Neural cell (in vitro differentiated cells): ENCODE measurements around the gene GPR63. TPM values are rescaled to one million over a fixed set of nuclear protein-coding genes. Genes with fewer than 3 reads are reported as not detected.

ENCODE experiments used
- H2AFZ ChIP-seq: fragments of 200-600, 300-800 bp; sonication (generic), shearing (Covaris generic); 2 replicates; pipeline ENCODE4 v1.6.0; 2014; ENCODE audit warnings: low read depth, mild to moderate bottlenecking, antibody characterized with exemption, low read length, moderate library complexity
- H3F3A ChIP-seq: fragments of 200-600 bp; shearing (Covaris generic); 2 replicates; pipeline ENCODE4 v1.6.1; 2016; ENCODE audit warnings: mild to moderate bottlenecking, moderate library complexity, mixed read lengths, antibody characterized with exemption, low read length; ENCODE audit not compliant: insufficient read depth, poor library complexity, severe bottlenecking
- H3K27ac ChIP-seq: fragments of 200-600, 300-800 bp; sonication (generic), shearing (Covaris generic); 2 replicates; pipeline ENCODE4 v1.5.1; 2014; ENCODE audit warnings: mild to moderate bottlenecking, low read length, moderate library complexity
- H3K27me3 ChIP-seq: fragments of 300-800, 200-600 bp; sonication (generic), shearing (Covaris generic); 2 replicates; pipeline ENCODE4 v1.6.0; 2014; ENCODE audit warnings: mild to moderate bottlenecking, low read depth, low read length, moderate library complexity; ENCODE audit not compliant: insufficient read depth
- H3K36me3 ChIP-seq: fragments of 300-800, 200-600 bp; sonication (generic), shearing (Covaris generic); 2 replicates; pipeline ENCODE4 v1.5.1; 2014; ENCODE audit warnings: mild to moderate bottlenecking, antibody characterized with exemption, low read length, moderate library complexity; ENCODE audit not compliant: insufficient read depth
- H3K4me2 ChIP-seq: fragments of 300-800, 200-600 bp; sonication (generic), shearing (Covaris generic); 2 replicates; pipeline ENCODE4 v1.6.0; 2014; ENCODE audit warnings: mild to moderate bottlenecking, low read length
- H3K4me3 ChIP-seq: fragments of 300-800, 200-600 bp; sonication (generic), shearing (Covaris generic); 2 replicates; pipeline ENCODE4 v1.5.1; 2014; ENCODE audit warnings: mild to moderate bottlenecking, low read length, moderate library complexity
- H3K79me2 ChIP-seq: fragments of 200-600 bp; shearing (Covaris generic); replicated peaks from 2 replicates; pipeline ENCODE4 v1.6.0; 2014; ENCODE audit warnings: mild to moderate bottlenecking, low read length, moderate library complexity; ENCODE audit not compliant: insufficient read depth
- H3K9ac ChIP-seq: fragments of 300-800, 200-600 bp; sonication (generic), shearing (Covaris generic); 2 replicates; pipeline ENCODE4 v1.6.1; 2016; ENCODE audit warnings: mild to moderate bottlenecking, low read length, mixed read lengths
- H3K9me2 ChIP-seq: fragments of 200-600 bp; shearing (Covaris generic); 2 replicates; pipeline ENCODE4 v1.6.1; 2016; ENCODE audit warnings: mild to moderate bottlenecking, low read length, mixed read lengths; ENCODE audit not compliant: insufficient read depth
- H3K9me3 ChIP-seq: fragments of 200-600, 300-800 bp; sonication (generic), shearing (Covaris generic); 2 replicates; pipeline ENCODE4 v1.6.1; 2016; ENCODE audit warnings: mild to moderate bottlenecking, mixed run types, low read length, moderate library complexity, mixed read lengths
- H4K20me1 ChIP-seq: fragments of 200-600 bp; shearing (Covaris generic); 2 replicates; pipeline ENCODE4 v1.6.1; 2016; ENCODE audit warnings: mild to moderate bottlenecking, mixed run types; ENCODE audit not compliant: insufficient read depth
- EP300 ChIP-seq: fragments of 450-650 bp; conservative IDR thresholded peaks from 2 replicates; pipeline ENCODE4 v1.6.1; 2014; ENCODE audit warnings: antibody characterized with exemption, mild to moderate bottlenecking, moderate library complexity; ENCODE audit not compliant: poor library complexity, severe bottlenecking
- EZH2 ChIP-seq: fragments of 200-600, 300-800 bp; shearing (Covaris generic), sonication (generic); IDR thresholded peaks from 2 replicates; pipeline ENCODE4 v1.6.1; 2014; ENCODE audit warnings: antibody characterized with exemption, low read length, borderline replicate concordance, mild to moderate bottlenecking; ENCODE audit not compliant: insufficient read depth, poor library complexity, severe bottlenecking
- MXI1 ChIP-seq: fragments of 450-650 bp; conservative IDR thresholded peaks from 2 replicates; pipeline ENCODE4 v1.6.1; 2014; ENCODE audit warnings: antibody characterized with exemption, mild to moderate bottlenecking; ENCODE audit not compliant: poor library complexity, severe bottlenecking
- POLR2AphosphoS5 ChIP-seq: IDR thresholded peaks from 2 replicates; pipeline ENCODE4 v1.6.1; 2012
- RAD21 ChIP-seq: fragments of 450-650 bp; conservative IDR thresholded peaks from 2 replicates; pipeline ENCODE4 v1.6.1; 2014; ENCODE audit warnings: antibody characterized with exemption, mild to moderate bottlenecking, moderate library complexity
- SMC3 ChIP-seq: fragments of 450-650 bp; conservative IDR thresholded peaks from 2 replicates; pipeline ENCODE4 v1.6.1; 2014; ENCODE audit warnings: antibody characterized with exemption, mild to moderate bottlenecking, moderate library complexity; ENCODE audit not compliant: poor library complexity
- TAF1 ChIP-seq: IDR thresholded peaks from 2 replicates; pipeline ENCODE4 v1.6.1; 2012; ENCODE audit warnings: low read depth
- polyA plus RNA-seq: library from polyadenylated mRNA; depleted of rRNA; stranded (reverse); fragments of >200 nt; gene quantifications from 2 replicates; pipeline ENCODE4 v1.2.3, GENCODE V29; 2014
- TF ChIP-seq, protein P1 (sequence below): fragments of 450-650 bp; IDR thresholded peaks from 2 replicates; pipeline ENCODE4 v1.5.1; 2014; ENCODE audit warnings: antibody characterized with exemption, mild to moderate bottlenecking, moderate library complexity; ENCODE audit not compliant: poor library complexity, severe bottlenecking
- TF ChIP-seq, protein P2 (sequence below): IDR thresholded peaks from 2 replicates; pipeline ENCODE4 v1.6.1; 2012; ENCODE audit warnings: borderline replicate concordance

The GPR63 gene
- polyA plus RNA-seq, 1 donor from 2014 or later = 1.6 TPM

DNA sequence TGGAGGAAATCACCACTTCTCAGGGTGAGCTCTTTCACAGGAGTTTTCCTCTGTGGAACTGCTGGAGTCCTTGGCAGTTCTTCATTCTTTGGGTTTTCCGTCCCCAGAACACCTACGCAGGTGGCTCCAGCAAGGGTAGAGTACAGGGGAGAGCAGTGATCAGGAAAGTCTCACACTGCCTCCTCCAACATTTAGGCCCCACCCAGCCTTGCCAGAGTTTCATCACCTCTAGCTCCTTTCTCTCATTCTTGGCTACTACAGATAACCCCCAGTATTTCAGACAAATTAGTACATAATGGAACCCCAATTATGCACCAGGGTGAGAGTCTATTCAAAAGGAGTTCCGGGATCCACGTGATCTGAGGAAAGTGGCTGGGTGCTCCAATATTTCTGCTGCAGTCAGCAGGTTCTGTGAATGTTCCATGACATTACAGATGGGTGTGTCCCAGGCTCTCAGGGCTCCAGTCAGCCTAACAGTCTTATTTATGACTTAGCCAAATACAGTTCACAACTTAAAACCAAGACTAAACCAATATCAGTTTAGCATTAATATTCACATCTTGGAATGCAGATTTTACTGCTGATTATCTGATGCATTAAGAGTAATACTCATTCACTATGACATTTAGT is 44.6 kb downstream of the GPR63 start:
- no peak overlapping the region for H3K4me3 ChIP-seq
- no peaks in the 10 kb centered on the region for H3K27me3 ChIP-seq
- TF ChIP-seq EZH2 = no peak
- no peak for TF ChIP-seq MXI1
- TF ChIP-seq, protein P1, sequence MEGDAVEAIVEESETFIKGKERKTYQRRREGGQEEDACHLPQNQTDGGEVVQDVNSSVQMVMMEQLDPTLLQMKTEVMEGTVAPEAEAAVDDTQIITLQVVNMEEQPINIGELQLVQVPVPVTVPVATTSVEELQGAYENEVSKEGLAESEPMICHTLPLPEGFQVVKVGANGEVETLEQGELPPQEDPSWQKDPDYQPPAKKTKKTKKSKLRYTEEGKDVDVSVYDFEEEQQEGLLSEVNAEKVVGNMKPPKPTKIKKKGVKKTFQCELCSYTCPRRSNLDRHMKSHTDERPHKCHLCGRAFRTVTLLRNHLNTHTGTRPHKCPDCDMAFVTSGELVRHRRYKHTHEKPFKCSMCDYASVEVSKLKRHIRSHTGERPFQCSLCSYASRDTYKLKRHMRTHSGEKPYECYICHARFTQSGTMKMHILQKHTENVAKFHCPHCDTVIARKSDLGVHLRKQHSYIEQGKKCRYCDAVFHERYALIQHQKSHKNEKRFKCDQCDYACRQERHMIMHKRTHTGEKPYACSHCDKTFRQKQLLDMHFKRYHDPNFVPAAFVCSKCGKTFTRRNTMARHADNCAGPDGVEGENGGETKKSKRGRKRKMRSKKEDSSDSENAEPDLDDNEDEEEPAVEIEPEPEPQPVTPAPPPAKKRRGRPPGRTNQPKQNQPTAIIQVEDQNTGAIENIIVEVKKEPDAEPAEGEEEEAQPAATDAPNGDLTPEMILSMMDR = no peak
- no peak for TF ChIP-seq EP300
- TF ChIP-seq POLR2AphosphoS5 = no peak
- TF ChIP-seq RAD21 = no peak
- H3K36me3 ChIP-seq = no peaks in the 10 kb centered on the region
- H3K9ac ChIP-seq = no peak overlapping the region
- H3K9me3 ChIP-seq = no peaks in the 10 kb centered on the region
- H3K9me2 ChIP-seq = no peaks in the 10 kb centered on the region
- H4K20me1 ChIP-seq = no peaks in the 10 kb centered on the region
- no peak overlapping the region for H2AFZ ChIP-seq
- no peak overlapping the region for H3K4me2 ChIP-seq
- H3K27ac ChIP-seq = no peak overlapping the region
- no peaks in the 10 kb centered on the region for H3K79me2 ChIP-seq
- no peaks in the 10 kb centered on the region for H3F3A ChIP-seq

DNA sequence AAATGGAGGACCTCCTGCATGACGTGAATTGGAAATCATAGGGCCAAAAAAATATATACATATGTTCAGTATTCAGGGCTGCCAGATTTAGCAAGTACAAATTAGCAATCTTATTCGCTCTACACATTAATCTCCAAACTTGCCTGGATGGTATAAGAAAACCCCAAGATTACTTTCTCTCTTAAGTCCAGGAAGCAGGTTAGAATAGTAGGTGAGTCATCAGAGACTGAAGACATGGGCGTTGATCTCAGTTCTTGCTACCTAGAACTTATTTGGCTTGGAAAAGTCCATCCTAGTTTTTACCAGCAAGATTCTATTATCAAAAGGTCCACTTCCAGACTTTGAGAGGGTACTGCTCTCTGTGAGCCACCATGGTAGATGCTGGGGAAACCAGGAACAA is 47.4 kb downstream of the GPR63 start:
- no peaks in the 10 kb centered on the region for H3F3A ChIP-seq
- no peak overlapping the region for H3K4me3 ChIP-seq
- no peaks in the 10 kb centered on the region for H3K79me2 ChIP-seq
- no peaks in the 10 kb centered on the region for H3K9me2 ChIP-seq
- TF ChIP-seq, protein P1 = no peak
- TF ChIP-seq POLR2AphosphoS5 (no peak), RAD21 (no peak), TAF1 (no peak), EP300 (no peak), EZH2 (no peak), SMC3 (no peak), MXI1 (no peak)
- TF ChIP-seq, protein P2, sequence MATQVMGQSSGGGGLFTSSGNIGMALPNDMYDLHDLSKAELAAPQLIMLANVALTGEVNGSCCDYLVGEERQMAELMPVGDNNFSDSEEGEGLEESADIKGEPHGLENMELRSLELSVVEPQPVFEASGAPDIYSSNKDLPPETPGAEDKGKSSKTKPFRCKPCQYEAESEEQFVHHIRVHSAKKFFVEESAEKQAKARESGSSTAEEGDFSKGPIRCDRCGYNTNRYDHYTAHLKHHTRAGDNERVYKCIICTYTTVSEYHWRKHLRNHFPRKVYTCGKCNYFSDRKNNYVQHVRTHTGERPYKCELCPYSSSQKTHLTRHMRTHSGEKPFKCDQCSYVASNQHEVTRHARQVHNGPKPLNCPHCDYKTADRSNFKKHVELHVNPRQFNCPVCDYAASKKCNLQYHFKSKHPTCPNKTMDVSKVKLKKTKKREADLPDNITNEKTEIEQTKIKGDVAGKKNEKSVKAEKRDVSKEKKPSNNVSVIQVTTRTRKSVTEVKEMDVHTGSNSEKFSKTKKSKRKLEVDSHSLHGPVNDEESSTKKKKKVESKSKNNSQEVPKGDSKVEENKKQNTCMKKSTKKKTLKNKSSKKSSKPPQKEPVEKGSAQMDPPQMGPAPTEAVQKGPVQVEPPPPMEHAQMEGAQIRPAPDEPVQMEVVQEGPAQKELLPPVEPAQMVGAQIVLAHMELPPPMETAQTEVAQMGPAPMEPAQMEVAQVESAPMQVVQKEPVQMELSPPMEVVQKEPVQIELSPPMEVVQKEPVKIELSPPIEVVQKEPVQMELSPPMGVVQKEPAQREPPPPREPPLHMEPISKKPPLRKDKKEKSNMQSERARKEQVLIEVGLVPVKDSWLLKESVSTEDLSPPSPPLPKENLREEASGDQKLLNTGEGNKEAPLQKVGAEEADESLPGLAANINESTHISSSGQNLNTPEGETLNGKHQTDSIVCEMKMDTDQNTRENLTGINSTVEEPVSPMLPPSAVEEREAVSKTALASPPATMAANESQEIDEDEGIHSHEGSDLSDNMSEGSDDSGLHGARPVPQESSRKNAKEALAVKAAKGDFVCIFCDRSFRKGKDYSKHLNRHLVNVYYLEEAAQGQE = no peak
- H3K27ac ChIP-seq = no peak overlapping the region
- H3K27me3 ChIP-seq = no peaks in the 10 kb centered on the region
- no peaks in the 10 kb centered on the region for H4K20me1 ChIP-seq
- no peak overlapping the region for H3K9ac ChIP-seq
- H2AFZ ChIP-seq = no peak overlapping the region
- no peaks in the 10 kb centered on the region for H3K9me3 ChIP-seq
- H3K4me2 ChIP-seq = no peak overlapping the region
- H3K36me3 ChIP-seq = no peaks in the 10 kb centered on the region
